ENCODE data around the gene GSTO2. TPM values are rescaled to one million over a fixed set of nuclear protein-coding genes. Genes with fewer than 3 reads are reported as not detected.

Gene GSTO2
- total and polyA plus RNA-seq, 10 of the 15 experiments (the other 5 are each of a cell fraction or from before 2014, with no cell fraction given) = 0.16 to 0.86 (median 0.46) TPM

DNA sequence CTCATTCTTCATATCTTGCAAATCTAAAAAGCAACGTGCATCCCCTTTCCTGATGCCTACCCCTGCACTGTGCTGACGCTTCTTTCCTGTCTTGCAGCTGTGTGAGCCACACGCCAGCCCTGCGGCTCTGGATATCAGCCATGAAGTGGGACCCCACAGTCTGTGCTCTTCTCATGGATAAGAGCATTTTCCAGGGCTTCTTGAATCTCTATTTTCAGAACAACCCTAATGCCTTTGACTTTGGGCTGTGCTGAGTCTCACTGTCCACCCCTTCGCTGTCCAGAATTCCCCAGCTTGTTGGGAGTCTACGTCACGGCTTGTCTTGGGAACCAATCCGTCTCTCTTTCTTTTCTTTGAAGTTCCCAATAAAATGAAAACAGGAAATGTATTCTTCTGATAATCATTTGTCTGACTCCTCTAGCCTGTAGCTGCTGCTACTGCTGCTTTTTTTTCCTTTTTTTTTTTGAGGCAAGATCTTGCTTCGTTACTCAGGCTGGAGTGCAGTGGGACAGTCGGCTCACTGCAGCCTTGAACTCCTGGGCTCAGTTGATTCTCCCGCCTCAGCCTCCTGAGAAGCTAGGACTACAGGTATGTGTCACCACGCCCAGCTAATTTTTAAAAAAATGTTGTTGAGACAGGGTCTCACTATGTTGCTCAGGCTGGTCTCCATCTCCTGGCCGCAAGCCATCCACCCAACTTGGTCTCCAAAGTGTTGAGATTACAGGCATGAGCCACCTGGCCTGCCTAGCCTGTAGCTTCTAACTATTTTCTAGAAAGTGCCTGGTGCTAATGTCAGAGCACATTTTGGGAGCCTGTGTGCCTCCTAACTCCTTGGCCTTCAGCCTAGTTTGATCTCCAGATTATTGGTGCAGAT, 30.3 kb downstream of the GSTO2 start:
- Histone ChIP-seq H3K79me2 (ENCODE audit: control insufficient read depth, insufficient read depth, low read length) (no peaks in the 10 kb centered on the region), H3K27me3 (replicated peaks in 1 of 2; ENCODE audit: control insufficient read depth in 2 of 2, insufficient read depth in 2 of 2, low read length in 1 of 2) (peaks cover 0 to 5% of the 10 kb centered on the region in 2 experiments; a peak in 2 of 4 replicates), H2AFZ (ENCODE audit: control insufficient read depth, low read depth, low read length) (no peak overlapping the region), H3K4me3 (no peak overlapping the region), H3K4me1 (ENCODE audit: control insufficient read depth, insufficient read depth, low read length) (no peaks in the 10 kb centered on the region), H3K4me2 (ENCODE audit: control insufficient read depth, insufficient read depth) (no peak overlapping the region), H3K9me3 (replicated peaks; ENCODE audit: control insufficient read depth, insufficient read depth, low read length) (no peaks in the 10 kb centered on the region; the same call in 2 of the 3 replicates), H3K27ac (ENCODE audit: control insufficient read depth, insufficient read depth) (no peak overlapping the region), H3K36me3 (ENCODE audit: control insufficient read depth in 2 of 2, insufficient read depth in 2 of 2, low read length in 1 of 2) (no peaks in the 10 kb centered on the region), H4K20me1 (ENCODE audit: control insufficient read depth, insufficient read depth) (no peaks in the 10 kb centered on the region), H3K9ac (ENCODE audit: control insufficient read depth, insufficient read depth, low read length) (no peak overlapping the region)
- POLR2A ChIA-PET = no interaction called here
- SMC1A ChIA-PET (ENCODE audit: uncharacterized antibody, unreplicated experiment) = interaction anchor here (0.9 to 2.1 kb wide), 7 partner anchors 7 to 179 kb away, joined by 3 to 12 read pairs (median 3); no protein-coding TSS in a partner anchor
- CTCF ChIA-PET = interaction anchor here (0.8 to 2.9 kb wide), 8 partner anchors 8 to 54 kb away, joined by 3 to 29 read pairs (median 6); partner anchors contain the start of gene CFAP58
- in situ Hi-C loops (cut with MboI) (loop anchor here (10.0 kb wide), 1 partner anchor 46 kb away; no protein-coding TSS in a partner anchor), intact Hi-C loops (cut with micrococcal nuclease; ENCODE audit: unreplicated experiment) (loop anchor here (10.0 kb wide), 1 partner anchor 186 kb away; no protein-coding TSS in a partner anchor)
- TF ChIP-seq NR2C2 (IDR thresholded peaks at IDR 0.05; ENCODE audit: borderline replicate concordance, control insufficient read depth, insufficient read length, low read depth) (no peak), CREM (IDR thresholded peaks at IDR 0.05; ENCODE audit: low read depth) (no peak), TCF3 (IDR thresholded peaks at IDR 0.05; ENCODE audit: borderline replicate concordance, insufficient read depth, low read depth, low read length) (no peak), NKRF (conservative IDR thresholded peaks at IDR 0.05) (no peak), TARDBP (IDR thresholded peaks at IDR 0.05; ENCODE audit: borderline replicate concordance) (no peak), JUND (IDR thresholded peaks at IDR 0.05; ENCODE audit: low read depth, low read length) (no peak), POLR2AphosphoS5 (IDR thresholded peaks at IDR 0.05; ENCODE audit: low read length) (no peak), CEBPB (IDR thresholded peaks at IDR 0.05; ENCODE audit: borderline replicate concordance in 1 of 2, low read depth in 2 of 2, low read length in 2 of 2) (no peak), ESRRA (IDR thresholded peaks at IDR 0.05; ENCODE audit: low read length) (no peak), HDAC2 (IDR thresholded peaks at IDR 0.05) (no peak), ETV6 (conservative IDR thresholded peaks at IDR 0.05 in 1 of 2, IDR thresholded peaks at IDR 0.05 in 1 of 2; ENCODE audit: borderline replicate concordance in 1 of 2, low read depth in 1 of 2) (no peak), BHLHE40 (IDR thresholded peaks at IDR 0.05; ENCODE audit: borderline replicate concordance in 1 of 2, low read depth in 2 of 2, low read length in 1 of 2) (no peak), SMAD1 (IDR thresholded peaks at IDR 0.05; ENCODE audit: low read depth, partially characterized antibody) (no peak)
- TF ChIP-seq, protein P1, sequence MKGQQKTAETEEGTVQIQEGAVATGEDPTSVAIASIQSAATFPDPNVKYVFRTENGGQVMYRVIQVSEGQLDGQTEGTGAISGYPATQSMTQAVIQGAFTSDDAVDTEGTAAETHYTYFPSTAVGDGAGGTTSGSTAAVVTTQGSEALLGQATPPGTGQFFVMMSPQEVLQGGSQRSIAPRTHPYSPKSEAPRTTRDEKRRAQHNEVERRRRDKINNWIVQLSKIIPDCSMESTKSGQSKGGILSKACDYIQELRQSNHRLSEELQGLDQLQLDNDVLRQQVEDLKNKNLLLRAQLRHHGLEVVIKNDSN (IDR thresholded peaks at IDR 0.05; ENCODE audit: borderline replicate concordance, extremely low read length, insufficient read depth, low read depth, low read length) = no peak
- no peak for ATAC-seq
- RAD21 ChIA-PET (ENCODE audit: unreplicated experiment) = interaction anchor here (0.7 to 1.2 kb wide), 2 partner anchors 47 to 53 kb away, joined by 3 to 5 read pairs; no protein-coding TSS in a partner anchor
- FAIRE-seq = no peak
- no peak for DNase-seq (ENCODE audit: low read depth, low spot score)
- WGBS (ENCODE audit: insufficient coverage, insufficient replicate concordance, low lambda C conversion rate, missing lambda C conversion rate) = 22% methylated on average over 13 of the region's 13 CpGs
- no TSS peak for BruUV-seq (replicated peaks)

Measured in GM12878 (cell line).